SH-SY5Y (cell line): ENCODE measurements around the gene CNOT4.

ENCODE experiments used
- GATA2 ChIP-seq: IDR thresholded peaks from 2 replicates; pipeline ENCODE4 v1.6.1; 2011; ENCODE audit warnings: mild to moderate bottlenecking, low read depth, low read length
- GATA3 ChIP-seq: IDR thresholded peaks from 2 replicates; pipeline ENCODE4 v1.6.1; 2011; ENCODE audit warnings: low read depth, mild to moderate bottlenecking, low read length, moderate library complexity

- TF ChIP-seq GATA2 (no peak), GATA3 (no peak)
Observed at GRCh38 chr7:135313971-135314370, 195.9 kb downstream of the CNOT4 start.
